ENCODE measurements around the gene ASPA.
A peak's percentile ranks its signal among the peaks of the same experiment; 100 is the strongest.
"Not testable (repeated sequence)": the region's sequence is repeated elsewhere in the genome, so short reads cannot be mapped to it uniquely, and the experiment has no call there.

Gene ASPA

DNA sequence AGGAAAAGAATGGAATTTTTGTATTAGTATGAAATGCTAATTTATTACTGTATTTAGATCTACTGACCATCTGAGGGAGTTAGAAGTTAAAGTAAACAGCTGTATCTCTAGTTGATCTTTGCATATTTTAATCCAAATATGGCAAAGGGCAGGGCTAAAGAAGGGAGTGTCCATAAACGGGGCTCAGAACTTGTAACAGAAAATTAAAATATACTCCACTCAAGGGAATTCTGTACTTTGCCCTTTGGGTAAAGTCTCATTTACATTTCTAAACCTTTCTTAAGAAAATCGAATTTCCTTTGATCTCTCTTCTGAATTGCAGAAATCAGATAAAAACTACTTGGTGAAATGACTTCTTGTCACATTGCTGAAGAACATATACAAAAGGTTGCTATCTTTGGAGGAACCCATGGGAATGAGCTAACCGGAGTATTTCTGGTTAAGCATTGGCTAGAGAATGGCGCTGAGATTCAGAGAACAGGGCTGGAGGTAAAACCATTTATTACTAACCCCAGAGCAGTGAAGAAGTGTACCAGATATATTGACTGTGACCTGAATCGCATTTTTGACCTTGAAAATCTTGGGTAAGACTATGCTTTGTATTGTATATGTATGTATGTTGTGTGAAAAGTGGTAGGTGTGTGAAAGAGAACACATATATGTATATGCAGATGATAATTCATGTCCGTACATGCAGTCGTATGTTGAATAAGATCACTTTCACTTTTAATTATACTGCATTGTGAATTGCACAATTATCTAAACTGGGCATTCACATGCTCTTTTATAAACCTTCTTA, at the start of gene ASPA:
ASPA (plus strand) TSS at position 186 of the 799 bp plus-strand sequence; CDS start at position 349, 163 bp downstream.
- H3K4me3 ChIP-seq (ENCODE audit: low read depth, low read length), result no peak within 1 kb of the TSS
- TF ChIP-seq, protein P1, sequence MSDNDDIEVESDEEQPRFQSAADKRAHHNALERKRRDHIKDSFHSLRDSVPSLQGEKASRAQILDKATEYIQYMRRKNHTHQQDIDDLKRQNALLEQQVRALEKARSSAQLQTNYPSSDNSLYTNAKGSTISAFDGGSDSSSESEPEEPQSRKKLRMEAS (IDR thresholded peaks at IDR 0.05; ENCODE audit: low read depth, low read length), result no peak
- TF ChIP-seq POLR2A (IDR thresholded peaks at IDR 0.05; ENCODE audit: extremely low read depth, insufficient read length) (no peak), MYC (IDR thresholded peaks at IDR 0.05; ENCODE audit: low read depth, low read length) (no peak)
- TF ChIP-seq, protein P2, sequence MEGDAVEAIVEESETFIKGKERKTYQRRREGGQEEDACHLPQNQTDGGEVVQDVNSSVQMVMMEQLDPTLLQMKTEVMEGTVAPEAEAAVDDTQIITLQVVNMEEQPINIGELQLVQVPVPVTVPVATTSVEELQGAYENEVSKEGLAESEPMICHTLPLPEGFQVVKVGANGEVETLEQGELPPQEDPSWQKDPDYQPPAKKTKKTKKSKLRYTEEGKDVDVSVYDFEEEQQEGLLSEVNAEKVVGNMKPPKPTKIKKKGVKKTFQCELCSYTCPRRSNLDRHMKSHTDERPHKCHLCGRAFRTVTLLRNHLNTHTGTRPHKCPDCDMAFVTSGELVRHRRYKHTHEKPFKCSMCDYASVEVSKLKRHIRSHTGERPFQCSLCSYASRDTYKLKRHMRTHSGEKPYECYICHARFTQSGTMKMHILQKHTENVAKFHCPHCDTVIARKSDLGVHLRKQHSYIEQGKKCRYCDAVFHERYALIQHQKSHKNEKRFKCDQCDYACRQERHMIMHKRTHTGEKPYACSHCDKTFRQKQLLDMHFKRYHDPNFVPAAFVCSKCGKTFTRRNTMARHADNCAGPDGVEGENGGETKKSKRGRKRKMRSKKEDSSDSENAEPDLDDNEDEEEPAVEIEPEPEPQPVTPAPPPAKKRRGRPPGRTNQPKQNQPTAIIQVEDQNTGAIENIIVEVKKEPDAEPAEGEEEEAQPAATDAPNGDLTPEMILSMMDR (IDR thresholded peaks at IDR 0.05; ENCODE audit: low read depth, low read length), result no peak
- no peak for DNase-seq (ENCODE audit: low read depth)

DNA sequence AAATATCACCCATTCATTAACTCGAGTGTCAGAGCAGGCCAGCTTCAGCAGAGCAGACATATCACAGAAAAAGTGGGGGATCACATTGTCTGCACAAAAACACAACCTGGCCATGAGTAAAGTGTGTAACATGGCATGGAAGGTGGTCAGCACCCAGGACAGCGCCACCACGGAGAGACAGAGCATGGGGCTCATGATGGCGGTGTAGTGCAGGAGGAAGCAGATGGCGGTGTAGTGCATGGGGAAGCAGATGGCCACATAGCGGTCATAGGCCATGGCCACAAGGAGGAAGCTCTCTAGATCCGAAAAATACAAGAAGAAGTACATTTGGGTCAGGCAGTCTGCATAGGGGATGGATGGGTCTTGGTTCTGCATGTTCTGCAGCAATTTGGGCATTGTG, 42.6 kb upstream of the ASPA start:
- peak; percentile 72 for TF ChIP-seq MYC (IDR thresholded peaks at IDR 0.05; ENCODE audit: low read depth, low read length)
- TF ChIP-seq, protein P1 (IDR thresholded peaks at IDR 0.05; ENCODE audit: low read depth, low read length), result peak; percentile 72
- DNase-seq (ENCODE audit: low read depth), result peak; percentile 65
- not testable (repeated sequence) for H3K4me3 ChIP-seq (ENCODE audit: low read depth, low read length)

DNA sequence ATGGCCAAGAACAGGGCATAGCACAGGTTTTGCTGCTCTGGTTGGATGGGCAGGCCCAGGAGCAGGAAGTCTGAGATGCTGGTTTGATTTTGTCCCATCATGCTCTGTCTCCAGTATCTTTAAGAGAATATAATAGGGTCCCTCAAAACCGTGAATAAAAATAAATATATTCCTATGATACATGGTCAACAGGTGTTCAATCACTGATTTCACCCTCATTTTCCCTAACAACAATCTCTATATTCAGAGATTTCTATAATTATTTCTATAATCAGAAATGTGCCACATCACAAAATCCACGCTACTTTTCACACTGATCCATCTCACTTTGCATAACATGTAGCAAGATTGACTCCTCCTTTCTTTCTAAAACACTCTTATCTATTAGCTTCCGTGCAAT, 42.1 kb upstream of the ASPA start, which contains the start of gene OR1E2:
OR1E2 (minus strand) TSS at position 101 of the 400 bp plus-strand sequence; CDS start at position 101, 0 bp downstream.
- DNase-seq (ENCODE audit: low read depth), result no peak
- H3K4me3 ChIP-seq (ENCODE audit: low read depth, low read length), result no peak within 1 kb of the TSS
- TF ChIP-seq, protein P2 (IDR thresholded peaks at IDR 0.05; ENCODE audit: low read depth, low read length), result no peak
- no peak for TF ChIP-seq MYC (IDR thresholded peaks at IDR 0.05; ENCODE audit: low read depth, low read length)
- TF ChIP-seq POLR2A (IDR thresholded peaks at IDR 0.05; ENCODE audit: extremely low read depth, insufficient read length), result no peak
- TF ChIP-seq, protein P1 (IDR thresholded peaks at IDR 0.05; ENCODE audit: low read depth, low read length), result no peak

DNA sequence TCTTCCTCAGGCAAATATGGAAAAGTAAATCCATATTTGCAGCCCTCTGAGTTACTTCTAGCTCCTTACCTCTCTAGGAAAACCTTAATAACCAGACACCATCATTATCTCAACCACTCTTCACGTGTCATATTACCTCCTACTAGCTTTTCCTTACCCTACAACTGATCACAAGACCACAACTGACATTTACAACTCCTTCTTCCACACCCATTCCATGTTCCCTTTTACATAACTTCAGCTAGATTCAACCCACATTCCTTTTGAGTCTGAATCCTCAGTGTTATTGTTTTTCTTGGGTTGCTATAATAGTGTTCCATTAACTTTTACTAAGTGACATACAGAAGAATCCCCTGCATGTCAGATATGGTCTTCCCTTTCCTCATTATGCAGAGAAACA, 37.4 kb upstream of the ASPA start:
- no peak for DNase-seq (ENCODE audit: low read depth)
- no peak overlapping the region for H3K4me3 ChIP-seq (ENCODE audit: low read depth, low read length)
- TF ChIP-seq POLR2A (IDR thresholded peaks at IDR 0.05; ENCODE audit: extremely low read depth, insufficient read length) (no peak), MYC (IDR thresholded peaks at IDR 0.05; ENCODE audit: low read depth, low read length) (no peak)
- TF ChIP-seq, protein P1 (IDR thresholded peaks at IDR 0.05; ENCODE audit: low read depth, low read length), result no peak
- TF ChIP-seq, protein P2 (IDR thresholded peaks at IDR 0.05; ENCODE audit: low read depth, low read length), result no peak

DNA sequence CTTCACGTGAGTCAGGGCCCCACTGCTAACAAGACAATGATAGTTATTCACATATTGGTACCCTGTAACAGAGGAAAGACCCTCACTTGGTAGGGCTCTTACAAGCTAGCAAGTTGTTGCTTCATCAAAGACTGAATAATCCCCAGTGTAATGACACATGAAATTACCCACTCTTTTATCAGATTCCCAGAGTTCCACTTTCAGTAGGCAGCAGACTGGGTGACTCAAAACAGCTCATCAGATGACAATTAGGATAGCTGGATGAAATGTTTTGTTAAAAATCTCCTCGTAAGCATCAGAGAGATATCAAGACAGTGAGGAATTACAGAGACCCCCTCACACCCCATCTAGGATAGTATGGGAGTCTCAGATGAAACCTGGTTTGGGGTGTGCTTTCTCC, 35.3 kb upstream of the ASPA start:
- no peak overlapping the region for H3K4me3 ChIP-seq (ENCODE audit: low read depth, low read length)
- TF ChIP-seq, protein P1 (IDR thresholded peaks at IDR 0.05; ENCODE audit: low read depth, low read length), result no peak
- no peak for TF ChIP-seq MYC (IDR thresholded peaks at IDR 0.05; ENCODE audit: low read depth, low read length)
- TF ChIP-seq POLR2A (IDR thresholded peaks at IDR 0.05; ENCODE audit: extremely low read depth, insufficient read length), result no peak
- TF ChIP-seq, protein P2 (IDR thresholded peaks at IDR 0.05; ENCODE audit: low read depth, low read length), result no peak
- DNase-seq (ENCODE audit: low read depth), result no peak

DNA sequence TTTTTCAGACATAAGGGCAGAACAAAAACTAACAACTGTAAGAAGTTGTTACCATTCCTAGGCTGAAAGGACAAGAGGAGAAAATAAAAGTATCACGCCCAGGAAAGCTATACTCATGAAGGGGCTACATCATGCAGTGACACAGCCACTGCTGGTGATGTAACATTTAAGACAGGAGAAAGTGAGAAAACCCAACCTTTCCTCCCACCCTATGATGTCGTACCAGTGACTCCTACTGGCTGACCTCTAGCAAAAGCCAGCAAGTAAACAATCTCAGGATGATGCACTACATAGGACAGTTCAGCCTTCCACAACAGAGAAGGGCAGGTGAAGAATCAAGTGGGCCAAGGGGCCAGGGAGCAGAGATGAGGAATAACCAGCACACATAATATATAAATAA, 28.2 kb upstream of the ASPA start:
- H3K4me3 ChIP-seq (ENCODE audit: low read depth, low read length), result no peak overlapping the region
- DNase-seq (ENCODE audit: low read depth), result peak; percentile 60
- TF ChIP-seq, protein P1 (IDR thresholded peaks at IDR 0.05; ENCODE audit: low read depth, low read length), result no peak
- no peak for TF ChIP-seq POLR2A (IDR thresholded peaks at IDR 0.05; ENCODE audit: extremely low read depth, insufficient read length)
- TF ChIP-seq, protein P2 (IDR thresholded peaks at IDR 0.05; ENCODE audit: low read depth, low read length), result peak; percentile 40

Measured in NB4 (cell line).